RWPE1 (cell line): ENCODE results near the gene PCDHGA8.

Experiments
- CTCF ChIA-PET: fragments of 350-600 bp; sonication (Branson Sonifier 250); formaldehyde crosslinking; extraction: SDS; loops from one replicate; lab custom pipeline; 2021; lab: Yijun Ruan, JAX
- POLR2A ChIA-PET: fragments of 400-600 bp; formaldehyde crosslinking; extraction: SDS; loops from one replicate; lab custom pipeline; 2020; ENCODE audit warnings: antibody characterized with exemption; ENCODE audit not compliant: low non-redundant PET; lab: Yijun Ruan, JAX
- DNase-seq: peaks from one replicate; pipeline ENCODE4 v3.0.0; 2012; ENCODE audit warnings: low spot score
- H3K27ac ChIP-seq: fragments of 450-650 bp; 2 replicates; pipeline ENCODE4 v1.5.1; 2017
- CTCF ChIP-seq: fragments of 450-650 bp; conservative IDR thresholded peaks from 2 replicates; pipeline ENCODE4 v1.5.1; 2017; ENCODE audit warnings: low read depth, mild to moderate bottlenecking

PCDHGA8 gene

GRCh38 chr5:141441571-141442170, 49.2 kb downstream of the PCDHGA8 start:
- DNase-seq, result no peak
- H3K27ac ChIP-seq, result no peak overlapping the region
- no peak for TF ChIP-seq CTCF
- ChIA-PET POLR2A (no interaction called here), CTCF (interaction anchor here (0.6 to 0.7 kb wide), 2 partner anchors 18 to 150 kb away, joined by 3 read pairs; no protein-coding TSS in a partner anchor)
